GM21526 (cell line): Measurements from ENCODE around the gene SH3BP5L.

Experiments used
- ATAC-seq: cut with Tn5 transposase; IDR thresholded peaks from one replicate; pipeline ENCODE4 v1.9.1; 2021; ENCODE audit warnings: moderate library complexity; ENCODE audit not compliant: unreplicated experiment, low FRiP score

SH3BP5L gene

GRCh38 chr1:248788327-248788726, 37.4 kb downstream of the SH3BP5L start:
- no peak for ATAC-seq

GRCh38 chr1:248787430-248787829, 38.3 kb downstream of the SH3BP5L start:
- ATAC-seq = no peak

- no peak for ATAC-seq
These were observed 39.6 kb downstream of the SH3BP5L start for GRCh38 chr1:248786156-248786555.

- no peak for ATAC-seq
These were observed 42.3 kb downstream of the SH3BP5L start for GRCh38 chr1:248783367-248783766.

- ATAC-seq = no peak
These were observed 43.1 kb downstream of the SH3BP5L start for GRCh38 chr1:248782416-248783141.

- no peak for ATAC-seq
These were observed 46.4 kb downstream of the SH3BP5L start for GRCh38 chr1:248779350-248779749.

- ATAC-seq = no peak
These were observed 46.8 kb downstream of the SH3BP5L start for GRCh38 chr1:248778906-248779305.

GRCh38 chr1:248776991-248777390, 48.7 kb downstream of the SH3BP5L start:
- ATAC-seq = no peak

GRCh38 chr1:248775441-248775840, 50.3 kb downstream of the SH3BP5L start:
- no peak for ATAC-seq
